H1 (cell line): ENCODE results near the gene S100A11. TPM values are rescaled to one million over a fixed set of nuclear protein-coding genes. Genes with fewer than 3 reads are reported as not detected.

Source experiments
- CTCF ChIA-PET: fragments of 300-600 bp; sonication (Branson Sonifier 250); formaldehyde crosslinking; loops from one replicate; lab custom pipeline; 2021; ENCODE audit not compliant: partially characterized antibody; lab: Charles Lee
- POLR2A ChIA-PET: fragments of 300-600 bp; sonication (Branson Sonifier 250); formaldehyde crosslinking; loops from one replicate; lab custom pipeline; 2021; ENCODE audit warnings: inconsistent platforms; ENCODE audit not compliant: partially characterized antibody; lab: Charles Lee
- DNase-seq, 2 experiments: peaks; one replicate each; pipeline versions ENCODE4 v3.0.0 to v3.0.0-alpha.2; 2010 to 2022; ENCODE audit warnings: low spot score in 2 of 2, low read depth in 1 of 2, mixed read lengths in 1 of 2
- FAIRE-seq: peaks from 2 replicates; lab custom pipeline; 2011; peaks lifted over from hg19 to GRCh38; lab: Jason Lieb, UNC
- H2AFZ ChIP-seq: 2 replicates; pipeline ENCODE4 v1.8.1; 2012; ENCODE audit warnings: low read length, inconsistent platforms
- H2AK5ac ChIP-seq: 2 replicates; pipeline ENCODE4 v1.6.1; 2013; ENCODE audit warnings: low read depth, low read length
- H2BK120ac ChIP-seq: replicated peaks from 2 replicates; pipeline ENCODE3; 2013; ENCODE audit warnings: low read depth, low read length, inconsistent platforms
- H2BK12ac ChIP-seq: 2 replicates; pipeline ENCODE4 v1.6.1; 2013; ENCODE audit warnings: low read depth, low read length
- H2BK15ac ChIP-seq: 2 replicates; pipeline ENCODE4 v1.6.1; 2013; ENCODE audit warnings: low read length
- H2BK20ac ChIP-seq: 2 replicates; pipeline ENCODE4 v1.6.1; 2013; ENCODE audit warnings: low read length
- H2BK5ac ChIP-seq: 2 replicates; pipeline ENCODE4 v1.6.1; 2013; ENCODE audit warnings: low read depth, low read length
- H3K14ac ChIP-seq: 2 replicates; pipeline ENCODE4 v1.6.1; 2013; ENCODE audit warnings: inconsistent platforms; ENCODE audit not compliant: insufficient read length
- H3K18ac ChIP-seq: 2 replicates; pipeline ENCODE4 v1.6.1; 2013; ENCODE audit warnings: low read length; ENCODE audit errors: extremely low read depth
- H3K23ac ChIP-seq: 2 replicates; pipeline ENCODE4 v1.6.1; 2013; ENCODE audit warnings: inconsistent platforms; ENCODE audit not compliant: insufficient read length
- H3K23me2 ChIP-seq: 2 replicates; pipeline ENCODE4 v1.6.1; 2013; ENCODE audit warnings: low read depth, low read length
- H3K27ac ChIP-seq: 2 replicates; pipeline ENCODE4 v1.6.1; 2011; ENCODE audit warnings: low read depth, low read length, inconsistent platforms
- H3K27me3 ChIP-seq, 4 experiments: replicated peaks in 1 of 4; 1 replicate in 1 of 4; 2 replicates in 3 of 4; pipeline versions ENCODE4 v1.6.1 to v1.8.1; 2011 to 2013; ENCODE audit warnings: low read length in 3 of 4, mild to moderate bottlenecking in 3 of 4, inconsistent platforms in 2 of 4, mixed read lengths in 2 of 4, moderate library complexity in 1 of 4; ENCODE audit not compliant: control insufficient read depth in 3 of 4, insufficient read depth in 3 of 4; ENCODE audit errors: extremely low read depth in 1 of 4
- H3K36me3 ChIP-seq, 4 experiments: 2 replicates each; pipeline versions ENCODE4 v1.6.1 to v1.8.1; 2011 to 2013; ENCODE audit warnings: mild to moderate bottlenecking in 4 of 4, low read length in 3 of 4, moderate library complexity in 2 of 4, control low read depth in 1 of 4, inconsistent platforms in 1 of 4; ENCODE audit not compliant: insufficient read depth in 4 of 4, control insufficient read depth in 2 of 4
- H3K4ac ChIP-seq: replicated peaks from 2 replicates; pipeline ENCODE3; 2013; ENCODE audit warnings: low read length, low read depth, mixed read lengths, inconsistent platforms; ENCODE audit not compliant: insufficient read length
- H3K4me1 ChIP-seq, 4 experiments: replicated peaks in 1 of 4; 1 replicate in 1 of 4; 2 replicates in 3 of 4; pipeline versions ENCODE4 v1.6.1 to v1.8.1; 2011 to 2013; ENCODE audit warnings: low read length in 3 of 4, inconsistent platforms in 2 of 4, mixed read lengths in 1 of 4; ENCODE audit not compliant: insufficient read depth in 4 of 4, control insufficient read depth in 3 of 4
- H3K4me2 ChIP-seq, 2 experiments: 2 replicates each; pipeline versions ENCODE4 v1.6.1 to v1.8.1; 2011 to 2013; ENCODE audit warnings: low read depth in 2 of 2, low read length in 2 of 2, control low read depth in 1 of 2, inconsistent platforms in 1 of 2, mild to moderate bottlenecking in 1 of 2; ENCODE audit not compliant: insufficient read depth in 1 of 2
- H3K4me3 ChIP-seq, 4 experiments: fragments of 200-600, 300-600 bp in 1 of 4; sonication (generic), shearing (Covaris generic), sonication (Bioruptor Twin) in 1 of 4; 2 replicates each; pipeline versions ENCODE4 v1.5.1 to v1.8.1; 2011 to 2016; ENCODE audit warnings: low read length in 4 of 4, low read depth in 3 of 4, control low read depth in 2 of 4, inconsistent platforms in 2 of 4, mild to moderate bottlenecking in 2 of 4, mixed read lengths in 1 of 4, moderate library complexity in 1 of 4; ENCODE audit not compliant: insufficient read depth in 2 of 4; ENCODE audit errors: extremely low read depth in 1 of 4
- H3K56ac ChIP-seq: replicated peaks from 2 replicates; pipeline ENCODE3; 2013; ENCODE audit warnings: low read depth, mild to moderate bottlenecking, mixed read lengths, low read length, inconsistent platforms; ENCODE audit not compliant: insufficient read length
- H3K79me1 ChIP-seq: 2 replicates; pipeline ENCODE4 v1.6.1; 2013; ENCODE audit warnings: low read depth, low read length, control low read depth
- H3K79me2 ChIP-seq, 2 experiments: 2 replicates each; pipeline versions ENCODE4 v1.6.1 to v1.8.1; 2012 to 2013; ENCODE audit warnings: low read length in 2 of 2, mild to moderate bottlenecking in 2 of 2, inconsistent platforms in 1 of 2; ENCODE audit not compliant: insufficient read depth in 2 of 2, control insufficient read depth in 1 of 2
- H3K9ac ChIP-seq, 4 experiments: replicated peaks in 1 of 4; 1 replicate in 1 of 4; 2 replicates in 3 of 4; pipeline versions ENCODE4 v1.6.1 to v1.8.1; 2011 to 2013; ENCODE audit warnings: low read depth in 3 of 4, low read length in 3 of 4, control low read depth in 2 of 4, mild to moderate bottlenecking in 2 of 4, moderate library complexity in 2 of 4, inconsistent platforms in 1 of 4; ENCODE audit errors: extremely low read depth in 1 of 4
- H3K9me3 ChIP-seq, 2 experiments: 2 replicates each; pipeline versions ENCODE4 v1.6.1 to v1.8.1; 2012 to 2013; ENCODE audit warnings: mild to moderate bottlenecking in 2 of 2, moderate library complexity in 2 of 2, control low read depth in 1 of 2, inconsistent platforms in 1 of 2, low read depth in 1 of 2, low read length in 1 of 2, mixed read lengths in 1 of 2; ENCODE audit not compliant: insufficient read depth in 2 of 2
- H4K20me1 ChIP-seq, 2 experiments: replicated peaks in 1 of 2; 2 replicates each; pipeline versions ENCODE3 to v1.8.1; 2011 to 2013; ENCODE audit warnings: inconsistent platforms in 2 of 2, low read length in 2 of 2, mild to moderate bottlenecking in 1 of 2; ENCODE audit not compliant: insufficient read depth in 2 of 2, control insufficient read depth in 1 of 2
- H4K5ac ChIP-seq: 2 replicates; pipeline ENCODE4 v1.6.1; 2013; ENCODE audit warnings: low read length, low read depth, mixed read lengths, inconsistent platforms; ENCODE audit not compliant: insufficient read length
- H4K8ac ChIP-seq: 2 replicates; pipeline ENCODE4 v1.8.0; 2013; ENCODE audit warnings: mild to moderate bottlenecking, moderate library complexity, low read length, inconsistent platforms; ENCODE audit not compliant: insufficient read depth; ENCODE audit errors: extremely low read depth
- H4K91ac ChIP-seq: replicated peaks from 2 replicates; pipeline ENCODE3; 2013; ENCODE audit warnings: low read length, mixed read lengths, inconsistent platforms; ENCODE audit not compliant: insufficient read length
- BRCA1 ChIP-seq: IDR thresholded peaks from 2 replicates; pipeline ENCODE4 v1.6.1; 2012; ENCODE audit warnings: low read depth, low read length, improper control_type of control experiment
- CBX8 ChIP-seq: fragments of 300-800, 300-1000 bp; sonication (generic); IDR thresholded peaks from 2 replicates; pipeline ENCODE4 v1.7.1; 2016; ENCODE audit warnings: low read depth, low read length, borderline replicate concordance
- CTBP2 ChIP-seq: IDR thresholded peaks from 2 replicates; pipeline ENCODE4 v1.7.0; 2011; ENCODE audit warnings: borderline replicate concordance, mild to moderate bottlenecking, moderate library complexity, mixed read lengths, low read length; ENCODE audit not compliant: insufficient read depth, insufficient read length
- GTF2F1 ChIP-seq: IDR thresholded peaks from 2 replicates; pipeline ENCODE4 v1.6.1; 2012; ENCODE audit warnings: low read depth, low read length, improper control_type of control experiment, borderline replicate concordance
- MAFK ChIP-seq: IDR thresholded peaks from 2 replicates; pipeline ENCODE4 v1.6.1; 2012; ENCODE audit warnings: low read depth, mild to moderate bottlenecking, improper control_type of control experiment, low read length
- NANOG ChIP-seq: IDR thresholded peaks from 2 replicates; pipeline ENCODE4 v1.6.1; 2011; ENCODE audit warnings: low read length, low read depth, mild to moderate bottlenecking, inconsistent platforms; ENCODE audit not compliant: insufficient read depth, poor library complexity, severe bottlenecking
- NRF1 ChIP-seq: IDR thresholded peaks from 2 replicates; pipeline ENCODE4 v1.6.1; 2011; ENCODE audit warnings: mild to moderate bottlenecking, low read depth, low read length, improper control_type of control experiment
- POLR2AphosphoS5 ChIP-seq: IDR thresholded peaks from 2 replicates; pipeline ENCODE4 v1.6.1; 2011; ENCODE audit warnings: low read depth, low read length
- RFX5 ChIP-seq: IDR thresholded peaks from 2 replicates; pipeline ENCODE4 v1.6.1; 2011; ENCODE audit warnings: low read depth, low read length, improper control_type of control experiment, borderline replicate concordance
- TCF12 ChIP-seq: IDR thresholded peaks from 2 replicates; pipeline ENCODE4 v1.6.1; 2011; ENCODE audit warnings: low read depth, mild to moderate bottlenecking, low read length
- YY1 ChIP-seq: IDR thresholded peaks from 2 replicates; pipeline ENCODE4 v1.6.1; 2011; ENCODE audit warnings: low read depth, mild to moderate bottlenecking, low read length
- ZNF274 ChIP-seq: IDR thresholded peaks from 2 replicates; pipeline ENCODE4 v1.7.0; 2012; ENCODE audit warnings: low read length, borderline replicate concordance; ENCODE audit errors: extremely low read depth
- WGBS, 2 experiments: shearing (Covaris generic) in 1 of 2; methylation state at CpG; one replicate each; pipeline versions ENCODE4 v1.1.6 to v1.1.7; 2013 to 2015; ENCODE audit warnings: low lambda C conversion rate in 2 of 2, mixed read lengths in 2 of 2, inconsistent platforms in 1 of 2, low coverage in 1 of 2, missing lambda C conversion rate in 1 of 2; ENCODE audit not compliant: insufficient replicate concordance in 2 of 2, insufficient coverage in 1 of 2, insufficient read length in 1 of 2; ENCODE audit errors: extremely low coverage in 1 of 2, missing lambda C conversion rate in 1 of 2; 5-methylcytosine and 5-hydroxymethylcytosine counted together
- polyA plus RNA-seq, 7 experiments: library from polyadenylated mRNA; depleted of rRNA in 3 of 7; stranded (reverse) in 5 of 7; unstranded in 2 of 7; fragments of >200 nt in 5 of 7; fragments of 200-250 nt in 2 of 7; gene quantifications; 1 replicate in 5 of 7; 2 replicates in 1 of 7; 4 replicates in 1 of 7; pipeline versions ENCODE4 v1.2.1 to v1.2.3, GENCODE V29; 2011 to 2013; ENCODE audit warnings: missing spikeins in 2 of 7, mixed read lengths in 2 of 7
- total RNA-seq: library from RNA; stranded (reverse); fragmentation: NEBNext Ultra II Directional; extraction: Animal tissue kit (Norgen Biotek cat#: 25700); gene quantifications from 2 replicates; pipeline ENCODE4 v1.2.1, GENCODE V29; 2021
- TF ChIP-seq, protein P1 (sequence below): IDR thresholded peaks from 2 replicates; pipeline ENCODE4 v1.6.1; 2012; ENCODE audit warnings: inconsistent platforms

The S100A11 gene
- total and polyA plus RNA-seq, 2 of the 8 experiments (the other 6 are each of a cell fraction or from before 2014, with no cell fraction given), result 120 to 343 TPM

DNA sequence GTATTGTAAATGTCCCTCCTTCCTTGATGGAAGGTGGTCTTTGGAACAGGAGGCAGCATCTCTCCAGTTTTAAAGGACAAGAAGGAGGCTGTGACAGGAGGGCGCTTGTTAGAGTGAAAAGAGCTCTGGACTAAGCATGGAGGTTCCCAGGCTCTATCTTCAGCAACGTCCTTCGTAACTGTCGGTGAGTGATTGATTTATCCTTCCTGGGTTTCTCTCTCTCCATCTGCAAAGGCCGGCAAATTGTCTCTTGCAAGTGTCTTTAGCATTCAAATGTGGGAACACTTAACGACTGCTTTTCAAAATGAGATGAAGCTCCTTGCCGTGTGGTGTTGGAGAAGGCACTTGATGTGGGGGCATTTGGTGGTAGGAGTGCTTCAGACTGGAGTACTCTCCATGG is 15.2 kb downstream of the S100A11 start:
- no peak overlapping the region for H3K4me2 ChIP-seq
- H4K91ac ChIP-seq, result no peak overlapping the region
- H2BK5ac ChIP-seq, result no peak overlapping the region
- H3K23ac ChIP-seq, result no peak overlapping the region
- no peaks in the 10 kb centered on the region for H3K79me1 ChIP-seq
- H3K4me3 ChIP-seq, result no peak overlapping the region
- H2AFZ ChIP-seq, result no peak overlapping the region
- no peak overlapping the region for H4K8ac ChIP-seq
- H3K4me1 ChIP-seq, result peaks cover 0 to 5% (median 2%) of the 10 kb centered on the region in 4 experiments; a peak in 2 of 7 replicates
- H3K4ac ChIP-seq, result no peak overlapping the region
- POLR2A ChIA-PET, result interaction anchor here (0.8 kb wide), 1 partner anchor 14 kb away, joined by 3 read pairs; no protein-coding TSS in a partner anchor
- no peaks in the 10 kb centered on the region for H4K20me1 ChIP-seq
- DNase-seq, result no peak
- H2BK12ac ChIP-seq, result no peak overlapping the region
- no peak overlapping the region for H3K56ac ChIP-seq
- H3K9ac ChIP-seq, result no peak overlapping the region
- H3K27ac ChIP-seq, result no peak overlapping the region
- TF ChIP-seq POLR2AphosphoS5, result no peak
- no peak for TF ChIP-seq CTBP2
- no peak for TF ChIP-seq TCF12
- TF ChIP-seq YY1, result no peak
- TF ChIP-seq, protein P1, sequence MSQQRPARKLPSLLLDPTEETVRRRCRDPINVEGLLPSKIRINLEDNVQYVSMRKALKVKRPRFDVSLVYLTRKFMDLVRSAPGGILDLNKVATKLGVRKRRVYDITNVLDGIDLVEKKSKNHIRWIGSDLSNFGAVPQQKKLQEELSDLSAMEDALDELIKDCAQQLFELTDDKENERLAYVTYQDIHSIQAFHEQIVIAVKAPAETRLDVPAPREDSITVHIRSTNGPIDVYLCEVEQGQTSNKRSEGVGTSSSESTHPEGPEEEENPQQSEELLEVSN, result no peak
- no peak for TF ChIP-seq BRCA1
- no peak for TF ChIP-seq CBX8
- TF ChIP-seq NRF1, result no peak
- no peak for TF ChIP-seq ZNF274
- no peak for TF ChIP-seq MAFK
- TF ChIP-seq NANOG, result no peak
- no peak for TF ChIP-seq RFX5
- no peak for TF ChIP-seq GTF2F1
- TF ChIP-seq, all 59 proteins: peak for 0
- H3K23me2 ChIP-seq, result no peaks in the 10 kb centered on the region
- no peak overlapping the region for H2BK20ac ChIP-seq
- no peaks in the 10 kb centered on the region for H3K36me3 ChIP-seq
- H2AK5ac ChIP-seq, result no peak overlapping the region
- CTCF ChIA-PET, result interaction anchor here (0.8 to 1.4 kb wide), 6 partner anchors 8 to 88 kb away, joined by 3 to 6 read pairs (median 3); partner anchors contain the start of gene S100A11
- H2BK120ac ChIP-seq, result no peak overlapping the region
- H3K9me3 ChIP-seq, result no peaks in the 10 kb centered on the region
- H3K18ac ChIP-seq, result no peak overlapping the region
- H4K5ac ChIP-seq, result no peak overlapping the region
- H3K14ac ChIP-seq, result no peak overlapping the region
- H3K27me3 ChIP-seq, result no peaks in the 10 kb centered on the region
- no peak for FAIRE-seq
- H3K79me2 ChIP-seq, result no peaks in the 10 kb centered on the region
- WGBS, 2 experiments, result 89% methylated on average over 7 of the region's 7 CpGs; no CpG with 5 or more reads in 1 of the 2 experiments
- no peak overlapping the region for H2BK15ac ChIP-seq
